ENCODE data around the gene ALOX15B.

ALOX15B gene

GRCh38 chr17:8038954-8039610 lies at the start of gene ALOX15B:
ALOX15B (plus strand) TSS chr17:8039059; CDS start chr17:8039156, 97 bp downstream.
- Histone ChIP-seq H3K4me1 (ENCODE audit: control insufficient read depth, insufficient read depth, low read length) (no peaks in the 10 kb centered on the region), H3K9ac (ENCODE audit: low read depth, low read length) (peak within 1 kb of the TSS; percentile 37), H3K4me3 (ENCODE audit: low read depth, low read length) (peak within 1 kb of the TSS; percentile 67), H3K27me3 (ENCODE audit: control insufficient read depth, insufficient read depth, low read length) (peaks cover 9% of the 10 kb centered on the region), H3K9me3 (ENCODE audit: control insufficient read depth, insufficient read depth, low read length) (no peaks in the 10 kb centered on the region), H3K36me3 (ENCODE audit: control insufficient read depth, insufficient read depth, low read length) (no peaks in the 10 kb centered on the region)

- Histone ChIP-seq H3K27me3 (ENCODE audit: control insufficient read depth, insufficient read depth, low read length) (peaks cover 19% of the 10 kb centered on the region), H3K4me3 (ENCODE audit: low read depth, low read length) (peak overlapping the region; percentile 59), H3K4me1 (ENCODE audit: control insufficient read depth, insufficient read depth, low read length) (no peaks in the 10 kb centered on the region), H3K9me3 (ENCODE audit: control insufficient read depth, insufficient read depth, low read length) (no peaks in the 10 kb centered on the region), H3K36me3 (ENCODE audit: control insufficient read depth, insufficient read depth, low read length) (no peaks in the 10 kb centered on the region), H3K9ac (ENCODE audit: low read depth, low read length) (no peak overlapping the region)
Observed at GRCh38 chr17:7989781-7990655, 48.8 kb upstream of the ALOX15B start.

GRCh38 chr17:7992516-7992915 lies 46.3 kb upstream of the ALOX15B start:
- H3K27me3 ChIP-seq (ENCODE audit: control insufficient read depth, insufficient read depth, low read length) = peaks cover 15% of the 10 kb centered on the region
- H3K9ac ChIP-seq (ENCODE audit: low read depth, low read length) = no peak overlapping the region
- H3K9me3 ChIP-seq (ENCODE audit: control insufficient read depth, insufficient read depth, low read length) = no peaks in the 10 kb centered on the region
- no peaks in the 10 kb centered on the region for H3K4me1 ChIP-seq (ENCODE audit: control insufficient read depth, insufficient read depth, low read length)
- no peaks in the 10 kb centered on the region for H3K36me3 ChIP-seq (ENCODE audit: control insufficient read depth, insufficient read depth, low read length)
- no peak overlapping the region for H3K4me3 ChIP-seq (ENCODE audit: low read depth, low read length)

GRCh38 chr17:7992924-7993323 lies 45.9 kb upstream of the ALOX15B start:
- peaks cover 15% of the 10 kb centered on the region for H3K27me3 ChIP-seq (ENCODE audit: control insufficient read depth, insufficient read depth, low read length)
- no peak overlapping the region for H3K4me3 ChIP-seq (ENCODE audit: low read depth, low read length)
- no peaks in the 10 kb centered on the region for H3K4me1 ChIP-seq (ENCODE audit: control insufficient read depth, insufficient read depth, low read length)
- no peak overlapping the region for H3K9ac ChIP-seq (ENCODE audit: low read depth, low read length)
- no peaks in the 10 kb centered on the region for H3K36me3 ChIP-seq (ENCODE audit: control insufficient read depth, insufficient read depth, low read length)
- no peaks in the 10 kb centered on the region for H3K9me3 ChIP-seq (ENCODE audit: control insufficient read depth, insufficient read depth, low read length)

GRCh38 chr17:7993972-7994589 lies 44.8 kb upstream of the ALOX15B start:
- H3K36me3 ChIP-seq (ENCODE audit: control insufficient read depth, insufficient read depth, low read length) = no peaks in the 10 kb centered on the region
- no peaks in the 10 kb centered on the region for H3K9me3 ChIP-seq (ENCODE audit: control insufficient read depth, insufficient read depth, low read length)
- no peak overlapping the region for H3K4me3 ChIP-seq (ENCODE audit: low read depth, low read length)
- H3K4me1 ChIP-seq (ENCODE audit: control insufficient read depth, insufficient read depth, low read length) = no peaks in the 10 kb centered on the region
- peaks cover 12% of the 10 kb centered on the region for H3K27me3 ChIP-seq (ENCODE audit: control insufficient read depth, insufficient read depth, low read length)
- H3K9ac ChIP-seq (ENCODE audit: low read depth, low read length) = no peak overlapping the region

- no peaks in the 10 kb centered on the region for H3K9me3 ChIP-seq (ENCODE audit: control insufficient read depth, insufficient read depth, low read length)
- H3K36me3 ChIP-seq (ENCODE audit: control insufficient read depth, insufficient read depth, low read length) = no peaks in the 10 kb centered on the region
- H3K4me1 ChIP-seq (ENCODE audit: control insufficient read depth, insufficient read depth, low read length) = no peaks in the 10 kb centered on the region
- no peak overlapping the region for H3K9ac ChIP-seq (ENCODE audit: low read depth, low read length)
- peaks cover 5% of the 10 kb centered on the region for H3K27me3 ChIP-seq (ENCODE audit: control insufficient read depth, insufficient read depth, low read length)
- H3K4me3 ChIP-seq (ENCODE audit: low read depth, low read length) = no peak overlapping the region
Observed at GRCh38 chr17:7995724-7996123, 43.1 kb upstream of the ALOX15B start.

- no peak overlapping the region for H3K4me3 ChIP-seq (ENCODE audit: low read depth, low read length)
Observed at GRCh38 chr17:7997186-7997585, 41.7 kb upstream of the ALOX15B start.

GRCh38 chr17:8001976-8002720 lies 36.7 kb upstream of the ALOX15B start, which contains the start of gene GUCY2D:
GUCY2D (plus strand) TSS chr17:8002615; CDS start chr17:8003048, 433 bp downstream.
- Histone ChIP-seq H3K9me3 (ENCODE audit: control insufficient read depth, insufficient read depth, low read length) (no peaks in the 10 kb centered on the region), H3K27me3 (ENCODE audit: control insufficient read depth, insufficient read depth, low read length) (peaks cover 29% of the 10 kb centered on the region), H3K4me3 (ENCODE audit: low read depth, low read length) (peak within 1 kb of the TSS; percentile 18), H3K9ac (ENCODE audit: low read depth, low read length) (no peak within 1 kb of the TSS), H3K36me3 (ENCODE audit: control insufficient read depth, insufficient read depth, low read length) (no peaks in the 10 kb centered on the region), H3K4me1 (ENCODE audit: control insufficient read depth, insufficient read depth, low read length) (no peaks in the 10 kb centered on the region)

More at GRCh38 chr17:7997186-7997585, 41.7 kb upstream of the ALOX15B start:
- Histone ChIP-seq H3K9ac (ENCODE audit: low read depth, low read length) (no peak overlapping the region), H3K27me3 (ENCODE audit: control insufficient read depth, insufficient read depth, low read length) (peaks cover 5% of the 10 kb centered on the region), H3K36me3 (ENCODE audit: control insufficient read depth, insufficient read depth, low read length) (no peaks in the 10 kb centered on the region), H3K4me1 (ENCODE audit: control insufficient read depth, insufficient read depth, low read length) (no peaks in the 10 kb centered on the region), H3K9me3 (ENCODE audit: control insufficient read depth, insufficient read depth, low read length) (no peaks in the 10 kb centered on the region)

- Histone ChIP-seq H3K27me3 (ENCODE audit: control insufficient read depth, insufficient read depth, low read length) (peaks cover 29% of the 10 kb centered on the region), H3K9me3 (ENCODE audit: control insufficient read depth, insufficient read depth, low read length) (no peaks in the 10 kb centered on the region), H3K4me3 (ENCODE audit: low read depth, low read length) (peak overlapping the region; percentile 18), H3K4me1 (ENCODE audit: control insufficient read depth, insufficient read depth, low read length) (peaks cover under 1% of the 10 kb centered on the region), H3K9ac (ENCODE audit: low read depth, low read length) (no peak overlapping the region), H3K36me3 (ENCODE audit: control insufficient read depth, insufficient read depth, low read length) (no peaks in the 10 kb centered on the region)
Observed at GRCh38 chr17:8002721-8003593, 35.9 kb upstream of the ALOX15B start.

GRCh38 chr17:8003594-8004181 lies 35.2 kb upstream of the ALOX15B start:
- Histone ChIP-seq H3K27me3 (ENCODE audit: control insufficient read depth, insufficient read depth, low read length) (peaks cover 29% of the 10 kb centered on the region), H3K4me3 (ENCODE audit: low read depth, low read length) (no peak overlapping the region), H3K9me3 (ENCODE audit: control insufficient read depth, insufficient read depth, low read length) (no peaks in the 10 kb centered on the region), H3K4me1 (ENCODE audit: control insufficient read depth, insufficient read depth, low read length) (peaks cover 2% of the 10 kb centered on the region), H3K9ac (ENCODE audit: low read depth, low read length) (no peak overlapping the region), H3K36me3 (ENCODE audit: control insufficient read depth, insufficient read depth, low read length) (no peaks in the 10 kb centered on the region)
